Tibial artery (tissue), 4 donors: ENCODE results near the gene USP43.

Source experiments
- DNase-seq, 2 donors: peaks; one replicate each; pipeline ENCODE4 v3.0.0-alpha.2; 2019
- H3K27ac ChIP-seq, 2 donors: fragments of 200-600 bp; sonication (generic) in 1 of 2; 1 replicate in 1 of 2; 2 replicates in 1 of 2; pipeline ENCODE4 v1.5.1; 2018 to 2019; ENCODE audit warnings: mild to moderate bottlenecking in 1 of 2
- H3K27me3 ChIP-seq, 2 donors: fragments of 200-600 bp; sonication (generic) in 1 of 2; one replicate each; pipeline versions ENCODE4 v1.5.1 to v1.6.0; 2016 to 2019
- H3K36me3 ChIP-seq, 3 donors: fragments of 200-600 bp; sonication (generic) in 2 of 3; one replicate each; pipeline ENCODE4 v1.5.1; 2016 to 2019; ENCODE audit warnings: mild to moderate bottlenecking in 2 of 3
- H3K4me1 ChIP-seq, 4 donors: fragments of 200-600 bp; sonication (generic) in 2 of 4; 1 replicate in 3 of 4; 2 replicates in 1 of 4; pipeline ENCODE4 v1.5.1; 2016 to 2019
- H3K4me3 ChIP-seq, 2 donors: fragments of 200-600 bp; sonication (generic) in 1 of 2; 1 replicate in 1 of 2; 2 replicates in 1 of 2; pipeline ENCODE4 v1.5.1; 2018 to 2019; ENCODE audit warnings: mild to moderate bottlenecking in 2 of 2
- H3K9me3 ChIP-seq, 3 donors: fragments of 200-600 bp; sonication (generic) in 1 of 3; one replicate each; pipeline ENCODE4 v1.5.1; 2016 to 2019
- intact Hi-C: fragments of 100-400 bp; cut with DNase I; formaldehyde crosslinking; loops from one replicate; pipeline ENCODE4 v1.15.0; 2023; ENCODE audit warnings: low total_unique reads
- TF ChIP-seq, protein P1 (sequence below), 2 experiments: fragments of 200-600 bp in 1 of 2; fragments of 450-650 bp in 1 of 2; IDR thresholded peaks; one replicate each; pipeline ENCODE4 v1.5.1; 2017 to 2019; ENCODE audit warnings: antibody characterized with exemption in 2 of 2, mild to moderate bottlenecking in 1 of 2, moderate library complexity in 1 of 2

USP43 gene

DNA sequence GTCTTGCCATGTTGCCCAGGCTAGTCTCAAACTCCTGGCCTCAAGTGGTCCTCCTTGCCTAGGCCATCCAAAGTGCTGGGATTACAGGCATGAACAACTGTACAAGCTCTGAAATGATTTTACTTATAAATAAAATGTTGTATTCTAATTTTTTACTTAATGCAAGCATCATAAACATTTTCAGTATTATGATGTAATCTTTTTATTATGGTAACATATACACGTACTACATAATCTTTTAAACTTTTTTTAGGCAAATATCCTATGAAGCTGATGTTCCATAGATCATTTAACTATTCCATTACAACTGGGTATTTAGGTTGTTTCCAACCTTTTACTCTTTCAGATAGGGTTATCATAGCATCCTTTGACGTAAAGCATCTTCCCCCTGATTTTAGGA lies 33.8 kb upstream of the USP43 start:
- intact Hi-C loops, result no loop called here
- no peak overlapping the region for H3K27ac ChIP-seq
- no peaks in the 10 kb centered on the region for H3K36me3 ChIP-seq
- no peak for DNase-seq
- TF ChIP-seq, protein P1, sequence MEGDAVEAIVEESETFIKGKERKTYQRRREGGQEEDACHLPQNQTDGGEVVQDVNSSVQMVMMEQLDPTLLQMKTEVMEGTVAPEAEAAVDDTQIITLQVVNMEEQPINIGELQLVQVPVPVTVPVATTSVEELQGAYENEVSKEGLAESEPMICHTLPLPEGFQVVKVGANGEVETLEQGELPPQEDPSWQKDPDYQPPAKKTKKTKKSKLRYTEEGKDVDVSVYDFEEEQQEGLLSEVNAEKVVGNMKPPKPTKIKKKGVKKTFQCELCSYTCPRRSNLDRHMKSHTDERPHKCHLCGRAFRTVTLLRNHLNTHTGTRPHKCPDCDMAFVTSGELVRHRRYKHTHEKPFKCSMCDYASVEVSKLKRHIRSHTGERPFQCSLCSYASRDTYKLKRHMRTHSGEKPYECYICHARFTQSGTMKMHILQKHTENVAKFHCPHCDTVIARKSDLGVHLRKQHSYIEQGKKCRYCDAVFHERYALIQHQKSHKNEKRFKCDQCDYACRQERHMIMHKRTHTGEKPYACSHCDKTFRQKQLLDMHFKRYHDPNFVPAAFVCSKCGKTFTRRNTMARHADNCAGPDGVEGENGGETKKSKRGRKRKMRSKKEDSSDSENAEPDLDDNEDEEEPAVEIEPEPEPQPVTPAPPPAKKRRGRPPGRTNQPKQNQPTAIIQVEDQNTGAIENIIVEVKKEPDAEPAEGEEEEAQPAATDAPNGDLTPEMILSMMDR (IDR thresholded peaks at IDR 0.05), result no peak
- H3K9me3 ChIP-seq, result no peaks in the 10 kb centered on the region
- H3K4me3 ChIP-seq, result no peak overlapping the region
- H3K4me1 ChIP-seq, result no peaks in the 10 kb centered on the region
- H3K27me3 ChIP-seq, result no peaks in the 10 kb centered on the region

DNA sequence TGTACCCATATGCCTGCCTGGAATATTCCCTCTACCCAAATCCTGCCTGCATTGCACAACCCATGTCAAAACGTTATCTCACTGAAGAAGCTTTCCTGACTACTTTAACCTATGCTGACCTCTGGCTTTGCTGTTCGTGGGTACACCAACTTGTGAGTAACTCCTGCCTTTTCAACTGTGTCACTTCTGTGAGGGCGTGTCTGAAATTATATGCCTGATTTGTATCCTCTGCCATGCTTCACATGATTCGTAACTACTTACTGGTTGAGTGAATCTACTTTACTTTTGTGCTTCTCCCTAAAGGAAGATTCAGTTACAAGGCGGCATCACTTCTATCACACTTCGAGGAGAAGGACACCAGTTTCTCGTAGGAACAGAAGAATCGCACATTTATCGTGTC lies 33.3 kb upstream of the USP43 start:
- TF ChIP-seq, protein P1 (IDR thresholded peaks at IDR 0.05), result no peak
- H3K27ac ChIP-seq, result no peak overlapping the region
- H3K4me3 ChIP-seq, result no peak overlapping the region
- H3K36me3 ChIP-seq, result no peaks in the 10 kb centered on the region
- no peaks in the 10 kb centered on the region for H3K9me3 ChIP-seq
- H3K27me3 ChIP-seq, result no peaks in the 10 kb centered on the region
- no peaks in the 10 kb centered on the region for H3K4me1 ChIP-seq
- no peak for DNase-seq
- intact Hi-C loops, result no loop called here

DNA sequence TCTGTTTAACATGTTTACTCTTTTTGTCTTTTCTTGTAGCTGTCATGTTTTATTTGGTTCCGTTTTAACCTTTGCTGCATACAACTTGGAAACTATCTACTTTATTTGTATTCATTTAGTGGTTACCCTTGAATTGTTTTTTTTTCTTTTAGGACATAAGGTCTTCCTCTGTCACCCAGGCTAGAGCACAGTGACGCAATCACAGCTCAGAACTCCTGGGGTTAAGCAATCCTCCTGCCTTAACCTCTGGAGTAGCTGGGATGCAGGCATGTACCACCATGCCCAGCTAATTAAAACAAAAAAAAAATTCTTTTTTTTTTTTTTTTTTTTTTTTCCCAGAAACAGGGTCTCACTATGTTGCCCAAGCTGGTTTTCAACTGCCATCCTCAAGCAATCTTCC lies 29.8 kb upstream of the USP43 start:
- no peaks in the 10 kb centered on the region for H3K4me1 ChIP-seq
- H3K9me3 ChIP-seq, result no peaks in the 10 kb centered on the region
- DNase-seq, result no peak
- TF ChIP-seq, protein P1 (IDR thresholded peaks at IDR 0.05), result no peak
- no peaks in the 10 kb centered on the region for H3K36me3 ChIP-seq
- H3K27me3 ChIP-seq, result no peaks in the 10 kb centered on the region
- H3K27ac ChIP-seq, result no peak overlapping the region
- H3K4me3 ChIP-seq, result no peak overlapping the region
- intact Hi-C loops, result no loop called here

DNA sequence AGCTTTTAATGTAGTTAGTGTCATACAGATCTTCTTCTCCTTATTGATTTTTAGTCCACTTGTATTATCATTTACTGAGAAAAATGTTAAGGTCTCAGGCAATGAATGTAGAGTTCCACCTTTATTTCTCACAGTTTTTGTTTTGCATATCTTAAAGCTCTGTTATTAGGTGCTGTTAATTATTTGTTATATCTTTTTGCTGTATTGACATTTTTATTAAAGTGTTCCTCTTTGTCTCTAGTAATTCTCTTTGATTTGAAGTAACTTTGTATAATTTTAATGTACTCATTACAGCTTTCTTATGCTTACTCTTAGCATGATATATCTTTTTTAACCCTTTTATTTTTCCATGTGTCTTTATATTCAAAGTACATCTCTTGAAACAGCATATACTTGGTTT lies 22.4 kb upstream of the USP43 start:
- Histone ChIP-seq H3K27me3 (no peaks in the 10 kb centered on the region), H3K27ac (no peak overlapping the region), H3K4me3 (no peak overlapping the region), H3K4me1 (no peaks in the 10 kb centered on the region), H3K36me3 (no peaks in the 10 kb centered on the region), H3K9me3 (peaks cover 0 to 22% (median 17%) of the 10 kb centered on the region in 3 donors)
- intact Hi-C loops, result no loop called here
- no peak for DNase-seq
- TF ChIP-seq, protein P1 (IDR thresholded peaks at IDR 0.05), result no peak

DNA sequence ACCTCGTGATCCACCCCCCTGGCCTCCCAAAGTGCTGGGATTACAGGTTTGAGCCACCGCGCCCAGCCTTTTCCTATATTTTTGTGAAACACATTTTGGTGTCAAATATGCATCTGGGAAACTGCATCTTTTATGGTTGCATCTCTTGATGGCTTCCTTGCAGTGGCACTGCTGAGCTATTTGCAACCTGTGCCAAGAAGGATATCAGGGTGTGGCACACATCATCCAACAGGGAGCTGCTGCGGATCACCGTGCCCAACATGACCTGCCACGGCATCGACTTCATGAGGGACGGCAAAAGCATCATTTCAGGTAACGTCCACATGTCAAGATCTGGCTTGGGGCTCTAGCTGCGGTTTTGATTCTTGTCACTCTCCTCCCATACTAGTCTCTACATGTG lies 16.8 kb upstream of the USP43 start:
- H3K4me3 ChIP-seq, result no peak overlapping the region
- peaks cover 0 to 9% (median 5%) of the 10 kb centered on the region in 3 donors for H3K9me3 ChIP-seq
- no peaks in the 10 kb centered on the region for H3K4me1 ChIP-seq
- no peak for DNase-seq
- H3K36me3 ChIP-seq, result no peaks in the 10 kb centered on the region
- H3K27me3 ChIP-seq, result no peaks in the 10 kb centered on the region
- TF ChIP-seq, protein P1 (IDR thresholded peaks at IDR 0.05), result no peak
- no peak overlapping the region for H3K27ac ChIP-seq
- intact Hi-C loops, result no loop called here

DNA sequence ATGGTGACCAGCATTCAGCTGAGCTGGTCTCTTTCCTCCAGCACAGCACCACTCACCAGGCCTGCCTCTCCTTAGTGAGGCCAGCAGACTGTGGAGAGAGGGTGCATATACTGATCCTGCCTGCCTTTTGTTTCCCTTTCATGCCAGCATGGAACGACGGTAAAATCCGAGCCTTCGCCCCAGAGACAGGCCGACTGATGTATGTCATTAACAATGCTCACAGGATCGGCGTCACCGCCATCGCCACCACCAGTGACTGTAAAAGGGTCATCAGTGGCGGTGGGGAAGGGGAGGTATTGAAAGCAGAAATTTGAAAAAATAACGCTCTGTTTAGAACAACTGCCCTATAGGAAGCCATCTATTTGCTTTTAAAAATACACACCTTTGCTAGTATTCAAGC lies 12.6 kb upstream of the USP43 start:
- no peak overlapping the region for H3K27ac ChIP-seq
- DNase-seq, result no peak
- intact Hi-C loops, result no loop called here
- no peak overlapping the region for H3K4me3 ChIP-seq
- no peaks in the 10 kb centered on the region for H3K4me1 ChIP-seq
- peaks cover 0 to 3% of the 10 kb centered on the region in 2 donors for H3K27me3 ChIP-seq
- TF ChIP-seq, protein P1 (IDR thresholded peaks at IDR 0.05), result no peak
- no peaks in the 10 kb centered on the region for H3K9me3 ChIP-seq
- no peaks in the 10 kb centered on the region for H3K36me3 ChIP-seq
